GM23338 (cell line): ENCODE measurements around the gene MRPS11. TPM values are rescaled to one million over a fixed set of nuclear protein-coding genes. Genes with fewer than 3 reads are reported as not detected.

Experiments used
- ATAC-seq: fragments of 200-7000 bp; cut with Tn5 transposase; 3 replicates; pipeline ENCODE4 v1.9.1; 2020
- DNase-seq: peaks from one replicate; pipeline ENCODE4 v3.0.0-alpha.2; 2015; ENCODE audit warnings: low spot score
- H2AFZ ChIP-seq: fragments of 200-600 bp; sonication (generic); 2 replicates; pipeline ENCODE4 v1.8.0; 2016; ENCODE audit warnings: antibody characterized with exemption, mild to moderate bottlenecking, moderate library complexity
- H3F3A ChIP-seq: fragments of 200-600 bp; sonication (generic); replicated peaks from 2 replicates; pipeline ENCODE4 v1.8.0; 2017; ENCODE audit warnings: antibody characterized with exemption, mixed run types, low read depth
- H3K27ac ChIP-seq: fragments of 200-600 bp; sonication (generic); 2 replicates; pipeline ENCODE4 v1.6.1; 2016; ENCODE audit warnings: low read depth
- H3K27me3 ChIP-seq: fragments of 200-600 bp; sonication (generic); 2 replicates; pipeline ENCODE4 v1.8.0; 2016; ENCODE audit warnings: mild to moderate bottlenecking, mixed run types, moderate library complexity; ENCODE audit not compliant: insufficient read depth
- H3K36me3 ChIP-seq: fragments of 200-600 bp; sonication (generic); 2 replicates; pipeline ENCODE4 v1.8.0; 2016; ENCODE audit warnings: mild to moderate bottlenecking; ENCODE audit not compliant: insufficient read depth
- H3K4me1 ChIP-seq: fragments of 200-600 bp; sonication (generic); 2 replicates; pipeline ENCODE4 v1.8.0; 2016; ENCODE audit warnings: mild to moderate bottlenecking, moderate library complexity; ENCODE audit not compliant: insufficient read depth
- H3K4me2 ChIP-seq: fragments of 200-600 bp; sonication (generic); 2 replicates; pipeline ENCODE4 v1.7.1; 2017; ENCODE audit warnings: mixed run types
- H3K4me3 ChIP-seq: fragments of 200-600 bp; sonication (generic); 2 replicates; pipeline ENCODE4 v1.6.1; 2016; ENCODE audit warnings: mixed run types
- H3K79me2 ChIP-seq: fragments of 200-600 bp; sonication (generic); replicated peaks from 2 replicates; pipeline ENCODE4 v1.8.0; 2017; ENCODE audit warnings: mild to moderate bottlenecking; ENCODE audit not compliant: insufficient read depth
- H3K9me2 ChIP-seq: fragments of 200-600 bp; sonication (generic); 2 replicates; pipeline ENCODE4 v1.8.0; 2017; ENCODE audit not compliant: insufficient read depth
- H4K20me1 ChIP-seq: fragments of 200-600 bp; sonication (generic); replicated peaks from 2 replicates; pipeline ENCODE4 v1.8.0; 2017; ENCODE audit warnings: mild to moderate bottlenecking; ENCODE audit not compliant: insufficient read depth
- H3K27ac Mint-ChIP-seq: 2 replicates; pipeline ENCODE4 v1.8.0; 2020; ENCODE audit warnings: inconsistent platforms, mild to moderate bottlenecking, moderate library complexity, mixed read lengths
- H3K27me3 Mint-ChIP-seq: 3 replicates; pipeline ENCODE4 v1.8.0; 2022; ENCODE audit warnings: low read depth, mild to moderate bottlenecking, moderate library complexity, mixed read lengths, inconsistent platforms; ENCODE audit not compliant: insufficient read depth, poor library complexity
- H3K36me3 Mint-ChIP-seq: 3 replicates; pipeline ENCODE4 v1.8.0; 2021; ENCODE audit warnings: low read depth, mild to moderate bottlenecking, inconsistent platforms, moderate library complexity, mixed read lengths
- H3K4me1 Mint-ChIP-seq: 3 replicates; pipeline ENCODE4 v1.8.0; 2020; ENCODE audit warnings: mild to moderate bottlenecking, inconsistent platforms, mixed read lengths
- H3K4me3 Mint-ChIP-seq: 3 replicates; pipeline ENCODE4 v1.8.0; 2021; ENCODE audit warnings: moderate library complexity, mild to moderate bottlenecking, inconsistent platforms, mixed read lengths
- H3K9me3 Mint-ChIP-seq: 3 replicates; pipeline ENCODE4 v1.8.0; 2020; ENCODE audit warnings: moderate library complexity, mild to moderate bottlenecking, inconsistent platforms, mixed read lengths
- CREB1 ChIP-seq: fragments of 250-450 bp; sonication (Bioruptor Pico); IDR thresholded peaks from 2 replicates; pipeline ENCODE4 v1.5.0; 2020; ENCODE audit warnings: low read depth, mild to moderate bottlenecking, moderate library complexity
- EZH2 ChIP-seq: fragments of 200-600 bp; sonication (generic); IDR thresholded peaks from one replicate; pipeline ENCODE4 v1.8.0; 2017; ENCODE audit warnings: antibody characterized with exemption, mild to moderate bottlenecking, low read depth; ENCODE audit not compliant: unreplicated experiment
- EZH2phosphoT487 ChIP-seq: fragments of 200-600 bp; sonication (generic); IDR thresholded peaks from one replicate; pipeline ENCODE4 v1.8.1; 2018; ENCODE audit warnings: antibody characterized with exemption; ENCODE audit not compliant: unreplicated experiment
- JUNB ChIP-seq: IDR thresholded peaks from one replicate; pipeline ENCODE4 v1.6.1; 2016; ENCODE audit warnings: antibody characterized with exemption; ENCODE audit not compliant: unreplicated experiment
- NANOG ChIP-seq: IDR thresholded peaks from 2 replicates; pipeline ENCODE4 v1.6.1; 2016; ENCODE audit warnings: antibody characterized with exemption, borderline replicate concordance
- POLR2AphosphoS5 ChIP-seq: IDR thresholded peaks from 2 replicates; pipeline ENCODE4 v1.6.1; 2016; ENCODE audit warnings: antibody characterized with exemption, low read depth
- STAT1 ChIP-seq: IDR thresholded peaks from one replicate; pipeline ENCODE4 v1.6.1; 2016; ENCODE audit warnings: antibody characterized with exemption; ENCODE audit not compliant: unreplicated experiment
- ZNF114 ChIP-seq: fragments of 250-450 bp; sonication (Bioruptor Pico); IDR thresholded peaks from 2 replicates; pipeline ENCODE4 v1.5.0; 2020; ENCODE audit warnings: mild to moderate bottlenecking, moderate library complexity
- ZNF331 ChIP-seq: fragments of 250-450 bp; sonication (Bioruptor Pico); IDR thresholded peaks from 2 replicates; pipeline ENCODE4 v1.5.0; 2020; ENCODE audit warnings: low read depth, mild to moderate bottlenecking, moderate library complexity
- polyA plus RNA-seq: library from polyadenylated mRNA; unstranded; fragments of >200 nt; fragmentation: Nextera tagmentation; extraction: Ambion mirVana; gene quantifications from 2 replicates; pipeline ENCODE4 v1.2.1, GENCODE V29; 2016
- total RNA-seq: library from RNA; depleted of rRNA; stranded (reverse); fragments of >200 nt; shearing (Covaris generic); gene quantifications from 2 replicates; pipeline ENCODE4 v1.2.3, GENCODE V29; 2014
- TF ChIP-seq, protein P1 (sequence below), 2 experiments: fragments of 200-600 bp in 1 of 2; sonication (generic) in 1 of 2; conservative IDR thresholded peaks; 2 replicates each; pipeline versions ENCODE4 v1.5.1 to v1.6.1; 2016 to 2017; ENCODE audit warnings: antibody characterized with exemption in 2 of 2, low read depth in 2 of 2, mild to moderate bottlenecking in 2 of 2, moderate library complexity in 1 of 2
- TF ChIP-seq, protein P2 (sequence below): IDR thresholded peaks from 2 replicates; pipeline ENCODE4 v1.6.1; 2016; ENCODE audit warnings: antibody characterized with exemption
- TF ChIP-seq, protein P3 (sequence below): IDR thresholded peaks from one replicate; pipeline ENCODE4 v1.6.1; 2018; ENCODE audit warnings: antibody characterized with exemption; ENCODE audit not compliant: unreplicated experiment
- TF ChIP-seq, protein P4 (sequence below): fragments of 250-450 bp; sonication (Bioruptor Pico); IDR thresholded peaks from 2 replicates; pipeline ENCODE4 v1.5.0; 2020; ENCODE audit warnings: mild to moderate bottlenecking, moderate library complexity

Gene MRPS11
- total and polyA plus RNA-seq, 2 experiments from 2014 or later, result 35.8 to 57.9 TPM

DNA sequence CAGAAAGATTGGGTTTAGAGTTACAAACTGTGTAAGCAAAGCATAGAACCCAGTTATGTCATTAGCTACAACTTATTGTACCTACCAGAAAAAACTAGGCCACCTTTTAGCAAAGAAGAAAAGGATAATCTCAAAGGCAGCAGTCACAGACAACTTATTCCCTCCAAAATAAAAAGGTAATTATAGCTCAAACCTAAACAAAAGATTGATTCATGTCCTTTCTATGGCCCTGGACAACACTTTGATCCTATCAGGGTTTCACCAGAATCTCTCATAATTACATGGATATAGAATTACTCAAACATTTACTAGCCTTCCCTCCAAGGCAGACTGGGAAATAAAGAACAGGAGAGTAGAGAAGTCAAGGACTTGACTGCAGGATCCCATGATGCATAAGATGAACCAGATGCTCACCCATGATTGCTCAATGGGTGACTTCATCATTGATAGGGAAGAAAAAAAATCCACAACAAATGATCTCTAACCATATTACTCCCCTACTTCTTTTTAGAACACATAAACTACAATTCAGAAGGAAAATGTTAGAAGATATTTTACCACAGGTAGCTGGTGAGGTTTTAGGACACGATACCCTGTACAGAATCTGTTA lies 61.6 kb downstream of the MRPS11 start:
- H3K4me3 Mint-ChIP-seq, result no peak overlapping the region
- Histone ChIP-seq H3K36me3 (no peaks in the 10 kb centered on the region), H3K9me2 (no peaks in the 10 kb centered on the region; the same call in 1 of the 2 replicates), H3K27me3 (no peaks in the 10 kb centered on the region), H3K27ac (no peak overlapping the region), H2AFZ (no peak overlapping the region), H3K4me2 (no peak overlapping the region), H3F3A (no peaks in the 10 kb centered on the region), H3K4me1 (no peaks in the 10 kb centered on the region), H3K79me2 (no peaks in the 10 kb centered on the region), H4K20me1 (no peaks in the 10 kb centered on the region), H3K4me3 (no peak overlapping the region)
- peaks cover under 1% of the 10 kb centered on the region; the same call in 1 of the 3 replicates for H3K9me3 Mint-ChIP-seq
- ATAC-seq (no peak), DNase-seq (no peak)
- H3K36me3 Mint-ChIP-seq, result peaks cover 31% of the 10 kb centered on the region; the same call in 2 of the 3 replicates
- TF ChIP-seq JUNB (no peak), NANOG (no peak), EZH2 (no peak), EZH2phosphoT487 (no peak), ZNF331 (no peak), ZNF114 (no peak), STAT1 (no peak), POLR2AphosphoS5 (no peak), CREB1 (CRISPR knock-in tag) (no peak)
- TF ChIP-seq, protein P1, sequence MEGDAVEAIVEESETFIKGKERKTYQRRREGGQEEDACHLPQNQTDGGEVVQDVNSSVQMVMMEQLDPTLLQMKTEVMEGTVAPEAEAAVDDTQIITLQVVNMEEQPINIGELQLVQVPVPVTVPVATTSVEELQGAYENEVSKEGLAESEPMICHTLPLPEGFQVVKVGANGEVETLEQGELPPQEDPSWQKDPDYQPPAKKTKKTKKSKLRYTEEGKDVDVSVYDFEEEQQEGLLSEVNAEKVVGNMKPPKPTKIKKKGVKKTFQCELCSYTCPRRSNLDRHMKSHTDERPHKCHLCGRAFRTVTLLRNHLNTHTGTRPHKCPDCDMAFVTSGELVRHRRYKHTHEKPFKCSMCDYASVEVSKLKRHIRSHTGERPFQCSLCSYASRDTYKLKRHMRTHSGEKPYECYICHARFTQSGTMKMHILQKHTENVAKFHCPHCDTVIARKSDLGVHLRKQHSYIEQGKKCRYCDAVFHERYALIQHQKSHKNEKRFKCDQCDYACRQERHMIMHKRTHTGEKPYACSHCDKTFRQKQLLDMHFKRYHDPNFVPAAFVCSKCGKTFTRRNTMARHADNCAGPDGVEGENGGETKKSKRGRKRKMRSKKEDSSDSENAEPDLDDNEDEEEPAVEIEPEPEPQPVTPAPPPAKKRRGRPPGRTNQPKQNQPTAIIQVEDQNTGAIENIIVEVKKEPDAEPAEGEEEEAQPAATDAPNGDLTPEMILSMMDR (conservative IDR thresholded peaks at IDR 0.05; ENCODE audit: low read depth in 2 of 2), result no peak
- TF ChIP-seq, protein P2, sequence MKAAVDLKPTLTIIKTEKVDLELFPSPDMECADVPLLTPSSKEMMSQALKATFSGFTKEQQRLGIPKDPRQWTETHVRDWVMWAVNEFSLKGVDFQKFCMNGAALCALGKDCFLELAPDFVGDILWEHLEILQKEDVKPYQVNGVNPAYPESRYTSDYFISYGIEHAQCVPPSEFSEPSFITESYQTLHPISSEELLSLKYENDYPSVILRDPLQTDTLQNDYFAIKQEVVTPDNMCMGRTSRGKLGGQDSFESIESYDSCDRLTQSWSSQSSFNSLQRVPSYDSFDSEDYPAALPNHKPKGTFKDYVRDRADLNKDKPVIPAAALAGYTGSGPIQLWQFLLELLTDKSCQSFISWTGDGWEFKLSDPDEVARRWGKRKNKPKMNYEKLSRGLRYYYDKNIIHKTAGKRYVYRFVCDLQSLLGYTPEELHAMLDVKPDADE, result no peak
- TF ChIP-seq, protein P3, sequence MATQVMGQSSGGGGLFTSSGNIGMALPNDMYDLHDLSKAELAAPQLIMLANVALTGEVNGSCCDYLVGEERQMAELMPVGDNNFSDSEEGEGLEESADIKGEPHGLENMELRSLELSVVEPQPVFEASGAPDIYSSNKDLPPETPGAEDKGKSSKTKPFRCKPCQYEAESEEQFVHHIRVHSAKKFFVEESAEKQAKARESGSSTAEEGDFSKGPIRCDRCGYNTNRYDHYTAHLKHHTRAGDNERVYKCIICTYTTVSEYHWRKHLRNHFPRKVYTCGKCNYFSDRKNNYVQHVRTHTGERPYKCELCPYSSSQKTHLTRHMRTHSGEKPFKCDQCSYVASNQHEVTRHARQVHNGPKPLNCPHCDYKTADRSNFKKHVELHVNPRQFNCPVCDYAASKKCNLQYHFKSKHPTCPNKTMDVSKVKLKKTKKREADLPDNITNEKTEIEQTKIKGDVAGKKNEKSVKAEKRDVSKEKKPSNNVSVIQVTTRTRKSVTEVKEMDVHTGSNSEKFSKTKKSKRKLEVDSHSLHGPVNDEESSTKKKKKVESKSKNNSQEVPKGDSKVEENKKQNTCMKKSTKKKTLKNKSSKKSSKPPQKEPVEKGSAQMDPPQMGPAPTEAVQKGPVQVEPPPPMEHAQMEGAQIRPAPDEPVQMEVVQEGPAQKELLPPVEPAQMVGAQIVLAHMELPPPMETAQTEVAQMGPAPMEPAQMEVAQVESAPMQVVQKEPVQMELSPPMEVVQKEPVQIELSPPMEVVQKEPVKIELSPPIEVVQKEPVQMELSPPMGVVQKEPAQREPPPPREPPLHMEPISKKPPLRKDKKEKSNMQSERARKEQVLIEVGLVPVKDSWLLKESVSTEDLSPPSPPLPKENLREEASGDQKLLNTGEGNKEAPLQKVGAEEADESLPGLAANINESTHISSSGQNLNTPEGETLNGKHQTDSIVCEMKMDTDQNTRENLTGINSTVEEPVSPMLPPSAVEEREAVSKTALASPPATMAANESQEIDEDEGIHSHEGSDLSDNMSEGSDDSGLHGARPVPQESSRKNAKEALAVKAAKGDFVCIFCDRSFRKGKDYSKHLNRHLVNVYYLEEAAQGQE, result no peak
- TF ChIP-seq, protein P4, sequence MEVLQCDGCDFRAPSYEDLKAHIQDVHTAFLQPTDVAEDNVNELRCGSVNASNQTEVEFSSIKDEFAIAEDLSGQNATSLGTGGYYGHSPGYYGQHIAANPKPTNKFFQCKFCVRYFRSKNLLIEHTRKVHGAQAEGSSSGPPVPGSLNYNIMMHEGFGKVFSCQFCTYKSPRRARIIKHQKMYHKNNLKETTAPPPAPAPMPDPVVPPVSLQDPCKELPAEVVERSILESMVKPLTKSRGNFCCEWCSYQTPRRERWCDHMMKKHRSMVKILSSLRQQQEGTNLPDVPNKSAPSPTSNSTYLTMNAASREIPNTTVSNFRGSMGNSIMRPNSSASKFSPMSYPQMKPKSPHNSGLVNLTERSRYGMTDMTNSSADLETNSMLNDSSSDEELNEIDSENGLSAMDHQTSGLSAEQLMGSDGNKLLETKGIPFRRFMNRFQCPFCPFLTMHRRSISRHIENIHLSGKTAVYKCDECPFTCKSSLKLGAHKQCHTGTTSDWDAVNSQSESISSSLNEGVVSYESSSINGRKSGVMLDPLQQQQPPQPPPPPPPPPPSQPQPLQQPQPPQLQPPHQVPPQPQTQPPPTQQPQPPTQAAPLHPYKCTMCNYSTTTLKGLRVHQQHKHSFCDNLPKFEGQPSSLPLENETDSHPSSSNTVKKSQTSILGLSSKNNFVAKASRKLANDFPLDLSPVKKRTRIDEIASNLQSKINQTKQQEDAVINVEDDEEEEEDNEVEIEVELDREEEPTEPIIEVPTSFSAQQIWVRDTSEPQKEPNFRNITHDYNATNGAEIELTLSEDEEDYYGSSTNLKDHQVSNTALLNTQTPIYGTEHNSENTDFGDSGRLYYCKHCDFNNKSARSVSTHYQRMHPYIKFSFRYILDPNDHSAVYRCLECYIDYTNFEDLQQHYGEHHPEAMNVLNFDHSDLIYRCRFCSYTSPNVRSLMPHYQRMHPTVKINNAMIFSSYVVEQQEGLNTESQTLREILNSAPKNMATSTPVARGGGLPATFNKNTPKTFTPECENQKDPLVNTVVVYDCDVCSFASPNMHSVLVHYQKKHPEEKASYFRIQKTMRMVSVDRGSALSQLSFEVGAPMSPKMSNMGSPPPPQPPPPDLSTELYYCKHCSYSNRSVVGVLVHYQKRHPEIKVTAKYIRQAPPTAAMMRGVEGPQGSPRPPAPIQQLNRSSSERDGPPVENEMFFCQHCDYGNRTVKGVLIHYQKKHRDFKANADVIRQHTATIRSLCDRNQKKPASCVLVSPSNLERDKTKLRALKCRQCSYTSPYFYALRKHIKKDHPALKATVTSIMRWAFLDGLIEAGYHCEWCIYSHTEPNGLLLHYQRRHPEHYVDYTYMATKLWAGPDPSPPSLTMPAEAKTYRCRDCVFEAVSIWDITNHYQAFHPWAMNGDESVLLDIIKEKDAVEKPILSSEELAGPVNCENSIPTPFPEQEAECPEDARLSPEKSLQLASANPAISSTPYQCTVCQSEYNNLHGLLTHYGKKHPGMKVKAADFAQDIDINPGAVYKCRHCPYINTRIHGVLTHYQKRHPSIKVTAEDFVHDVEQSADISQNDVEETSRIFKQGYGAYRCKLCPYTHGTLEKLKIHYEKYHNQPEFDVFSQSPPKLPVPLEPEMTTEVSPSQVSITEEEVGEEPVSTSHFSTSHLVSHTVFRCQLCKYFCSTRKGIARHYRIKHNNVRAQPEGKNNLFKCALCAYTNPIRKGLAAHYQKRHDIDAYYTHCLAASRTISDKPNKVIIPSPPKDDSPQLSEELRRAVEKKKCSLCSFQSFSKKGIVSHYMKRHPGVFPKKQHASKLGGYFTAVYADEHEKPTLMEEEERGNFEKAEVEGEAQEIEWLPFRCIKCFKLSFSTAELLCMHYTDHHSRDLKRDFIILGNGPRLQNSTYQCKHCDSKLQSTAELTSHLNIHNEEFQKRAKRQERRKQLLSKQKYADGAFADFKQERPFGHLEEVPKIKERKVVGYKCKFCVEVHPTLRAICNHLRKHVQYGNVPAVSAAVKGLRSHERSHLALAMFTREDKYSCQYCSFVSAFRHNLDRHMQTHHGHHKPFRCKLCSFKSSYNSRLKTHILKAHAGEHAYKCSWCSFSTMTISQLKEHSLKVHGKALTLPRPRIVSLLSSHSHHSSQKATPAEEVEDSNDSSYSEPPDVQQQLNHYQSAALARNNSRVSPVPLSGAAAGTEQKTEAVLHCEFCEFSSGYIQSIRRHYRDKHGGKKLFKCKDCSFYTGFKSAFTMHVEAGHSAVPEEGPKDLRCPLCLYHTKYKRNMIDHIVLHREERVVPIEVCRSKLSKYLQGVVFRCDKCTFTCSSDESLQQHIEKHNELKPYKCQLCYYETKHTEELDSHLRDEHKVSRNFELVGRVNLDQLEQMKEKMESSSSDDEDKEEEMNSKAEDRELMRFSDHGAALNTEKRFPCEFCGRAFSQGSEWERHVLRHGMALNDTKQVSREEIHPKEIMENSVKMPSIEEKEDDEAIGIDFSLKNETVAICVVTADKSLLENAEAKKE (CRISPR knock-in tag), result no peak
- H3K27ac Mint-ChIP-seq, result no peak overlapping the region
- no peaks in the 10 kb centered on the region for H3K4me1 Mint-ChIP-seq
- peaks cover 2% of the 10 kb centered on the region for H3K27me3 Mint-ChIP-seq
